GM12874 (cell line): ENCODE measurements around the gene MAML1.

ENCODE experiments used
- CTCF ChIP-seq: IDR thresholded peaks from 2 replicates; pipeline ENCODE4 v1.5.1; 2011; ENCODE audit warnings: low read depth, mild to moderate bottlenecking, control low read depth, low read length, moderate library complexity; ENCODE audit not compliant: insufficient read depth

MAML1 gene

GRCh38 chr5:179804555-179804947 lies 71.9 kb downstream of the MAML1 start:
- TF ChIP-seq CTCF = no peak

- TF ChIP-seq CTCF = no peak
Observed at GRCh38 chr5:179805070-179805528, 72.5 kb downstream of the MAML1 start.

- TF ChIP-seq CTCF = no peak
Observed at GRCh38 chr5:179805529-179806249, 73.1 kb downstream of the MAML1 start.

GRCh38 chr5:179806250-179807048 lies 73.8 kb downstream of the MAML1 start, which contains the start of gene MGAT4B:
Gene MGAT4B (minus strand): TSS chr5:179806866. CDS start chr5:179806583, 283 bp downstream.
- no peak for TF ChIP-seq CTCF

- no peak for TF ChIP-seq CTCF
Observed at GRCh38 chr5:179812135-179812825, 79.7 kb downstream of the MAML1 start.

- TF ChIP-seq CTCF = no peak
Observed at GRCh38 chr5:179812997-179813607, 80.5 kb downstream of the MAML1 start.

- TF ChIP-seq CTCF = no peak
Observed at GRCh38 chr5:179814090-179814489, 81.5 kb downstream of the MAML1 start.
